Stimulated activated CD4-positive, alpha-beta T cell treated with anti-CD3 and anti-CD28 coated beads, Interleukin-1b, Interleukin-23, amount 100 ng/mL, for 1 hour (primary cell): ENCODE measurements around the gene USP17L20.
"Not testable (repeated sequence)": the region's sequence is repeated elsewhere in the genome, so short reads cannot be mapped to it uniquely, and the experiment has no call there.

Source experiments
- DNase-seq, 2 donors: peaks; one replicate each; pipeline ENCODE4 v3.0.0-alpha.2; 2020; ENCODE audit warnings: low read depth in 2 of 2

The USP17L20 gene, protein sequence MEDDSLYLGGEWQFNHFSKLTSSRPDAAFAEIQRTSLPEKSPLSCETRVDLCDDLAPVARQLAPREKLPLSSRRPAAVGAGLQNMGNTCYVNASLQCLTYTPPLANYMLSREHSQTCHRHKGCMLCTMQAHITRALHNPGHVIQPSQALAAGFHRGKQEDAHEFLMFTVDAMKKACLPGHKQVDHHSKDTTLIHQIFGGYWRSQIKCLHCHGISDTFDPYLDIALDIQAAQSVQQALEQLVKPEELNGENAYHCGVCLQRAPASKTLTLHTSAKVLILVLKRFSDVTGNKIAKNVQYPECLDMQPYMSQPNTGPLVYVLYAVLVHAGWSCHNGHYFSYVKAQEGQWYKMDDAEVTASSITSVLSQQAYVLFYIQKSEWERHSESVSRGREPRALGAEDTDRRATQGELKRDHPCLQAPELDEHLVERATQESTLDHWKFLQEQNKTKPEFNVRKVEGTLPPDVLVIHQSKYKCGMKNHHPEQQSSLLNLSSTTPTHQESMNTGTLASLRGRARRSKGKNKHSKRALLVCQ

DNA sequence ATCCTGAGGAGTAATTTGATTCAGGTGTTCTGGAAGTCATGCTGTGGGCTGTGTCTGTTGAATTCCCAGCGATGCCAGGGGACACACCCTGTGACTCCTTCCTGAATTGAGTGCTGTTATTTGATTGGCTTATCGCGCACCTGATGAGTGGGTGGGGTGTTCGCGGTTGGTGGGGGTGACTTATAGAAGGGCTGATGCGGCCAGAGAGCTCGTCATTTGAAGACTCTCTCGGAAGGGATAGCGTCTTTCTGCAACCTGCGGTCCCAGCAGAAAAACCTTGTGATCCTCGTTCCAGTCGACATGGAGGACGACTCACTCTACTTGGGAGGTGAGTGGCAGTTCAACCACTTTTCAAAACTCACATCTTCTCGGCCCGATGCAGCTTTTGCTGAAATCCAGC is at the start of gene USP17L20:
Gene USP17L20 (plus strand): TSS at position 301 of the 400 bp plus-strand sequence. CDS start 0 bp downstream, at position 301.
- DNase-seq, result not testable (repeated sequence)

DNA sequence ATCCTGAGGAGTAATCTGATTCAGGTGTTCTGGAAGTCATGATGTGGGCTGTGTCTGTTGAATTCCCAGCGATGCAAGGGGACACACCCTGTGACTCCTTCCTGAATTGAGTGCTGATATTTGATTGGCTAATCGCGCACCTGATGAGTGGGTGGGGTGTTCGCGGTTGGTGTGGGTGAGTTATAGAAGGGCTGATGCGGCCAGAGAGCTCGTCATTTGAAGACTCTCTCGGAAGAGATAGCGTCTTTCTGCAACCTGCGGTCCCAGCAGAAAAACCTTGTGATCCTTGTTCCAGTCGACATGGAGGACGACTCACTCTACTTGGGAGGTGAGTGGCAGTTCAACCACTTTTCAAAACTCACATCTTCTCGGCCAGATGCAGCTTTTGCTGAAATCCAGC is 47.6 kb upstream of the USP17L20 start, which contains the start of gene USP17L10:
Gene USP17L10 (plus strand): TSS at position 301 of the 400 bp plus-strand sequence. CDS start 0 bp downstream, at position 301.
- not testable (repeated sequence) for DNase-seq

DNA sequence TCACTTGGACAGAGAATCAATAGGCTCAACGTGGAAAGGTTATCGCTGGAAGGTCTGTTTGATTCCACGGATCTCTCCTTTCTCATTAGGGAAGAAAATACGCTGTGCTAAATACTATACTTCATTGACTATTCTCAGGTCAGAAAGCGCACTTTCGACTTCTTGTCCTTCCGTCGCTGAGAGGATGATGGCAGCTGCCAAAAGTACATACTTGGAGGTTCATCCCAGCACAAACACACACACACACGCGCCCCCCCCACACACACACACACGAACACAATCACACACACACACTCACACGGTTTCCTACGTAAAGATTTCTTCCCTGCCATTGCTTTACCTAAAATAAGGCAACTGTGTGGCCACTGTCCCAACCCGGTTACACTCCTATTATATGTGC is 43.2 kb upstream of the USP17L20 start:
- DNase-seq, result not testable (repeated sequence)

DNA sequence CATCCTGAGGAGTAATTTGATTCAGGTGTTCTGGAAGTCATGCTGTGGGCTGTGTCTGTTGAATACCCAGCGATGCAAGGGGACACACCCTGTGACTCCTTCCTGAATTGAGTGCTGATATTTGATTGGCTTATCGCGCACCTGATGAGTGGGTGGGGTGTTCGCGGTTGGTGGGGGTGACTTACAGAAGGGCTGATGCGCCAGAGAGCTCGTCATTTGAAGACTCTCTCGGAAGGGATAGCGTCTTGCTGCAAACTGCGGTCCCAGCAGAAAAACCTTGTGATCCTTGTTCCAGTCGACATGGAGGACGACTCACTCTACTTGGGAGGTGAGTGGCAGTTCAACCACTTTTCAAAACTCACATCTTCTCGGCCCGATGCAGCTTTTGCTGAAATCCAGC is 42.8 kb upstream of the USP17L20 start, which contains the start of gene USP17L11:
Gene USP17L11 (plus strand): TSS at position 301 of the 400 bp plus-strand sequence. CDS start 0 bp downstream, at position 301.
- not testable (repeated sequence) for DNase-seq

DNA sequence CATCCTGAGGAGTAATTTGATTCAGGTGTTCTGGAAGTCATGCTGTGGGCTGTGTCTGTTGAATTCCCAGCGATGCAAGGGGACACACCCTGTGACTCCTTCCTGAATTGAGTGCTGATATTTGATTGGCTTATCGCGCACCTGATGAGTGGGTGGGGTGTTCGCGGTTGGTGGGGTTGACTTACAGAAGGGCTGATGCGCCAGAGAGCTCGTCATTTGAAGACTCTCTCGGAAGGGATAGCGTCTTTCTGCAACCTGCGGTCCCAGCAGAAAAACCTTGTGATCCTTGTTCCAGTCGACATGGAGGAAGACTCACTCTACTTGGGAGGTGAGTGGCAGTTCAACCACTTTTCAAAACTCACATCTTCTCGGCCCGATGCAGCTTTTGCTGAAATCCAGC is 38.1 kb upstream of the USP17L20 start, which contains the start of gene USP17L12:
Gene USP17L12 (plus strand): TSS at position 301 of the 400 bp plus-strand sequence. CDS start 0 bp downstream, at position 301.
- DNase-seq, result not testable (repeated sequence)

DNA sequence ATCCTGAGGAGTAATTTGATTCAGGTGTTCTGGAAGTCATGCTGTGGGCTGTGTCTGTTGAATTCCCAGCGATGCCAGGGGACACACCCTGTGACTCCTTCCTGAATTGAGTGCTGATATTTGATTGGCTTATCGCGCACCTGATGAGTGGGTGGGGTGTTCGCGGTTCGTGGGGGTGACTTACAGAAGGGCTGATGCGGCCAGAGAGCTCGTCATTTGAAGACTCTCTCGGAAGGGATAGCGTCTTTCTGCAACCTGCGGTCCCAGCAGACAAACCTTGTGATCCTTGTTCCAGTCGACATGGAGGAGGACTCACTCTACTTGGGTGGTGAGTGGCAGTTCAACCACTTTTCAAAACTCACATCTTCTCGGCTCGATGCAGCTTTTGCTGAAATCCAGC is 33.3 kb upstream of the USP17L20 start, which contains the start of gene USP17L13:
Gene USP17L13 (plus strand): TSS at position 301 of the 400 bp plus-strand sequence. CDS start 0 bp downstream, at position 301.
- not testable (repeated sequence) for DNase-seq

DNA sequence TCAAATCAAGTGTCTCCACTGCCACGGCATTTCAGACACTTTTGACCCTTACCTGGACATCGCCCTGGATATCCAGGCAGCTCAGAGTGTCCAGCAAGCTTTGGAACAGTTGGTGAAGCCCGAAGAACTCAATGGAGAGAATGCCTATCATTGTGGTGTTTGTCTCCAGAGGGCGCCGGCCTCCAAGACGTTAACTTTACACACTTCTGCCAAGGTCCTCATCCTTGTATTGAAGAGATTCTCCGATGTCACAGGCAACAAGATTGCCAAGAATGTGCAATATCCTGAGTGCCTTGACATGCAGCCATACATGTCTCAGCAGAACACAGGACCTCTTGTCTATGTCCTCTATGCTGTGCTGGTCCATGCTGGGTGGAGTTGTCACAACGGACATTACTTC is 27.7 kb upstream of the USP17L20 start:
- not testable (repeated sequence) for DNase-seq

DNA sequence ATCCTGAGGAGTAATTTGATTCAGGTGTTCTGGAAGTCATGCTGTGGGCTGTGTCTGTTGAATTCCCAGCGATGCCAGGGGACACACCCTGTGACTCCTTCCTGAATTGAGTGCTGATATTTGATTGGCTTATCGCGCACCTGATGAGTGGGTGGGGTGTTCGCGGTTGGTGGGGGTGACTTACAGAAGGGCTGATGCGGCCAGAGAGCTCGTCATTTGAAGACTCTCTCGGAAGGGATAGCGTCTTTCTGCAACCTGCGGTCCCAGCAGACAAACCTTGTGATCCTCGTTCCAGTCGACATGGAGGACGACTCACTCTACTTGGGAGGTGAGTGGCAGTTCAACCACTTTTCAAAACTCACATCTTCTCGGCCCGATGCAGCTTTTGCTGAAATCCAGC is 23.8 kb upstream of the USP17L20 start, which contains the start of gene USP17L15:
Gene USP17L15 (plus strand): TSS at position 301 of the 400 bp plus-strand sequence. CDS start 0 bp downstream, at position 301.
- DNase-seq, result not testable (repeated sequence)

DNA sequence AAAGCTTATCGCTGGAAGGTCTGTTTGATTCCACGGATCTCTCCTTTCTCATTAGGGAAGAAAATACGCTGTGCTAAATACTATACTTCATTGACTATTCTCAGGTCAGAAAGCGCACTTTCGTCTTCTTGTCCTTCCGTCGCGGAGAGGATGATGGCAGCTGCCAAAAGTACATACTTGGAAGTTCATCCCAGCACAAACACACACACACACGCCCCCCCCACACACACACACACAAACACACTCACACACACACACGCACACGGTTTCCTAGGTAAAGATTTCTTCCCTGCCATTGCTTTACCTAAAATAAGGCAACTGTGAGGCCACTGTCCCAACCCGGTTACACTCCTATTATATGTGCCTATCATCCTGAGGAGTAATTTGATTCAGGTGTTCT is 19.5 kb upstream of the USP17L20 start:
- not testable (repeated sequence) for DNase-seq

DNA sequence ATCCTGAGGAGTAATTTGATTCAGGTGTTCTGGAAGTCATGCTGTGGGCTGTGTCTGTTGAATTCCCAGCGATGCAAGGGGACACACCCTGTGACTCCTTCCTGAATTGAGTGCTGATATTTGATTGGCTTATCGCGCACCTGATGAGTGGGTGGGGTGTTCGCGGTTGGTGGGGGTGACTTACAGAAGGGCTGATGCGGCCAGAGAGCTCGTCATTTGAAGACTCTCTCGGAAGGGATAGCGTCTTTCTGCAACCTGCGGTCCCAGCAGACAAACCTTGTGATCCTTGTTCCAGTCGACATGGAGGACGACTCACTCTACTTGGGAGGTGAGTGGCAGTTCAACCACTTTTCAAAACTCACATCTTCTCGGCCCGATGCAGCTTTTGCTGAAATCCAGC is 14.3 kb upstream of the USP17L20 start, which contains the start of gene USP17L17:
Gene USP17L17 (plus strand): TSS at position 301 of the 400 bp plus-strand sequence. CDS start 0 bp downstream, at position 301.
- not testable (repeated sequence) for DNase-seq

DNA sequence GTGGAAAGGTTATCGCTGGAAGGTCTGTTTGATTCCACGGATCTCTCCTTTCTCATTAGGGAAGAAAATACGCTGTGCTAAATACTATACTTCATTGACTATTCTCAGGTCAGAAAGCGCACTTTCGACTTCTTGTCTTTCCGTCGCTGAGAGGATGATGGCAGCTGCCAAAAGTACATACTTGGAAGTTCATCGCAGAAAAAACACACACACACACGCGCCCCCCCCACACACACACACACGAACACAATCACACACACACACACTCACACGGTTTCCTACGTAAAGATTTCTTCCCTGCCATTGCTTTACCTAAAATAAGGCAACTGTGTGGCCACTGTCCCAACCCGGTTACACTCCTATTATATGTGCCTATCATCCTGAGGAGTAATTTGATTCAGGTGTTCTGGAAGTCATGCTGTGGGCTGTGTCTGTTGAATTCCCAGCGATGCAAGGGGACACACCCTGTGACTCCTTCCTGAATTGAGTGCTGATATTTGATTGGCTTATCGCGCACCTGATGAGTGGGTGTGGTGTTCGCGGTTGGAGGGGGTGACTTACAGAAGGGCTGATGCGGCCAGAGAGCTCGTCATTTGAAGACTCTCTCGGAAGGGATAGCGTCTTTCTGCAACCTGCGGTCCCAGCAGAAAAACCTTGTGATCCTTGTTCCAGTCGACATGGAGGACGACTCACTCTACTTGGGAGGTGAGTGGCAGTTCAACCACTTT is 9.8 kb upstream of the USP17L20 start, which contains the start of gene USP17L18:
Gene USP17L18 (plus strand): TSS at position 678 of the 728 bp plus-strand sequence. CDS start 0 bp downstream, at position 678.
- DNase-seq, result not testable (repeated sequence)

DNA sequence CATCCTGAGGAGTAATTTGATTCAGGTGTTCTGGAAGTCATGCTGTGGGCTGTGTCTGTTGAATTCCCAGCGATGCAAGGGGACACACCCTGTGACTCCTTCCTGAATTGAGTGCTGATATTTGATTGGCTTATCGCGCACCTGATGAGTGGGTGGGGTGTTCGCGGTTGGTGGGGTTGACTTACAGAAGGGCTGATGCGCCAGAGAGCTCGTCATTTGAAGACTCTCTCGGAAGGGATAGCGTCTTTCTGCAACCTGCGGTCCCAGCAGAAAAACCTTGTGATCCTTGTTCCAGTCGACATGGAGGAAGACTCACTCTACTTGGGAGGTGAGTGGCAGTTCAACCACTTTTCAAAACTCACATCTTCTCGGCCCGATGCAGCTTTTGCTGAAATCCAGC is 4.8 kb upstream of the USP17L20 start, which contains the start of gene USP17L19:
Gene USP17L19 (plus strand): TSS at position 301 of the 400 bp plus-strand sequence. CDS start 0 bp downstream, at position 301.
- DNase-seq, result not testable (repeated sequence)

DNA sequence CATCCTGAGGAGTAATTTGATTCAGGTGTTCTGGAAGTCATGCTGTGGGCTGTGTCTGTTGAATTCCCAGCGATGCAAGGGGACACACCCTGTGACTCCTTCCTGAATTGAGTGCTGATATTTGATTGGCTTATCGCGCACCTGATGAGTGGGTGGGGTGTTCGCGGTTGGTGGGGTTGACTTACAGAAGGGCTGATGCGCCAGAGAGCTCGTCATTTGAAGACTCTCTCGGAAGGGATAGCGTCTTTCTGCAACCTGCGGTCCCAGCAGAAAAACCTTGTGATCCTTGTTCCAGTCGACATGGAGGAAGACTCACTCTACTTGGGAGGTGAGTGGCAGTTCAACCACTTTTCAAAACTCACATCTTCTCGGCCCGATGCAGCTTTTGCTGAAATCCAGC is 4.6 kb downstream of the USP17L20 start, which contains the start of gene USP17L21:
Gene USP17L21 (plus strand): TSS at position 301 of the 400 bp plus-strand sequence. CDS start 0 bp downstream, at position 301.
- not testable (repeated sequence) for DNase-seq

DNA sequence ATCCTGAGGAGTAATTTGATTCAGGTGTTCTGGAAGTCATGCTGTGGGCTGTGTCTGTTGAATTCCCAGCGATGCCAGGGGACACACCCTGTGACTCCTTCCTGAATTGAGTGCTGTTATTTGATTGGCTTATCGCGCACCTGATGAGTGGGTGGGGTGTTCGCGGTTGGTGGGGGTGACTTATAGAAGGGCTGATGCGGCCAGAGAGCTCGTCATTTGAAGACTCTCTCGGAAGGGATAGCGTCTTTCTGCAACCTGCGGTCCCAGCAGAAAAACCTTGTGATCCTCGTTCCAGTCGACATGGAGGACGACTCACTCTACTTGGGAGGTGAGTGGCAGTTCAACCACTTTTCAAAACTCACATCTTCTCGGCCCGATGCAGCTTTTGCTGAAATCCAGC is 9.4 kb downstream of the USP17L20 start, which contains the start of gene USP17L22:
Gene USP17L22 (plus strand): TSS at position 301 of the 400 bp plus-strand sequence. CDS start 0 bp downstream, at position 301.
- not testable (repeated sequence) for DNase-seq

DNA sequence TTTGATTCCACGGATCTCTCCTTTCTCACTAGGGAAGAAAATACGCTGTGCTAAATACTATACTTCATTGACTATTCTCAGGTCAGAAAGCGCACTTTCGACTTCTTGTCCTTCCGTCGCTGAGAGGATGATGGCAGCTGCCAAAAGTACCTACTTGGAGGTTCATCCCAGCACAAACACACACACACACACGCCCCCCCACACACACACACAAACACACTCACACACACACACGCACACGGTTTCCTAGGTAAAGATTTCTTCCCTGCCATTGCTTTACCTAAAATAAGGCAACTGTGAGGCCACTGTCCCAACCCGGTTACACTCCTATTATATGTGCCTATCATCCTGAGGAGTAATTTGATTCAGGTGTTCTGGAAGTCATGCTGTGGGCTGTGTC is 13.8 kb downstream of the USP17L20 start:
- peak; percentile 0 to 6 for DNase-seq
